ENCODE measurements around the gene LACC1.

Gene LACC1

DNA sequence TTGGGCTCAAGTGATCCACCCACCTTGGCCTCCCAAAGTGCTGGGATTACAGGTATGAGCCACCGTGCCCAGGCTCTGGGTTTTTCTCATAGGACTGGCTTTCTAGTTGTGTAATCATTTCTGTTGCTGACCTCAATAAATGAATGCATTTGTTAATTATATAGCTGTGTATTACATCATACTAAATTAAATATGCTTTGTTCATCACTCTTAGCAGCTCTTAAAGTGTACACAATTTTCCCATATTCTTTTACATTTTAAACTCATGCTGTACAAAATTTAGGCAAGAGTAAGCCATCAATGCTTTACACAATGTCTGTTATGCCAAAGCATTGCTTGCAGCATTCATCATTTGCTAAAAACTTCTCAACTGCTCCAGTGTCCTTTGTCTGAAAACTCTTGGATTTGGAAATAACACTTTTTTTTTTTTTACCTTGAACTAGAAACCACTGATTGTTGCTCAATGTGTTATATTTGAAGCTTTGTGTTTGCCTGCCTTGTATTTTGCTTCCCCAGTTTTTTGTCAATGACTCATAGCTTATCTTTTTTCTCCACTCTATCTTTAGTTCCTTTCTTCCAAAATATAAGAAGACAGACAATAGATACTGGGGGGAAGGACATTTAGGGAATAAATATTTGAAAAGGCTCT, 31.6 kb upstream of the LACC1 start:
- no peak for DNase-seq
- H3K36me3 ChIP-seq: no peaks in the 10 kb centered on the region

DNA sequence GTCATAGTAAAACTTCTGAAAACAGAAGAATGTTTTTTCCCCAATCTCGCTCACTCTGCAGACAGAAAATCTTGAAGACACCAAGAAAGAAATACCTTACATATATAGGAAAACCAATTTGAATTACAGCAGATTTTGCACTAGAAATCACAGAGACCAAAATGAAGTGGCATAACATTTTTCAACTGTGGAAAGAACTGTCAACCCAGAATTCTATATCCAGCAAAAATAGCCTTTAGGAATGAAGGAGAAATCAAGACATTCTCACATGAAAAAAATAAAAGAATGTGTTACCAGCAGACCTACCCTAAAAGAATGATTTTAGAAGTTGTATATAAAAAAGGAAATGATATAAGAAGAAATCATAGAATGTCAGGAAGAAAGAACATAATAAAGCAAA, 28.8 kb upstream of the LACC1 start:
- no peak for DNase-seq

More for the DNA sequence above, 31.6 kb upstream of the LACC1 start:
- Histone ChIP-seq H3K4me3 (ENCODE audit: low read depth, low read length) (no peak overlapping the region), H3K9me3 (ENCODE audit: severe bottlenecking) (no peaks in the 10 kb centered on the region), H3K27ac (no peak overlapping the region), H3K27me3 (ENCODE audit: insufficient read depth, low read depth, severe bottlenecking) (no peaks in the 10 kb centered on the region)
- TF ChIP-seq, protein P1, sequence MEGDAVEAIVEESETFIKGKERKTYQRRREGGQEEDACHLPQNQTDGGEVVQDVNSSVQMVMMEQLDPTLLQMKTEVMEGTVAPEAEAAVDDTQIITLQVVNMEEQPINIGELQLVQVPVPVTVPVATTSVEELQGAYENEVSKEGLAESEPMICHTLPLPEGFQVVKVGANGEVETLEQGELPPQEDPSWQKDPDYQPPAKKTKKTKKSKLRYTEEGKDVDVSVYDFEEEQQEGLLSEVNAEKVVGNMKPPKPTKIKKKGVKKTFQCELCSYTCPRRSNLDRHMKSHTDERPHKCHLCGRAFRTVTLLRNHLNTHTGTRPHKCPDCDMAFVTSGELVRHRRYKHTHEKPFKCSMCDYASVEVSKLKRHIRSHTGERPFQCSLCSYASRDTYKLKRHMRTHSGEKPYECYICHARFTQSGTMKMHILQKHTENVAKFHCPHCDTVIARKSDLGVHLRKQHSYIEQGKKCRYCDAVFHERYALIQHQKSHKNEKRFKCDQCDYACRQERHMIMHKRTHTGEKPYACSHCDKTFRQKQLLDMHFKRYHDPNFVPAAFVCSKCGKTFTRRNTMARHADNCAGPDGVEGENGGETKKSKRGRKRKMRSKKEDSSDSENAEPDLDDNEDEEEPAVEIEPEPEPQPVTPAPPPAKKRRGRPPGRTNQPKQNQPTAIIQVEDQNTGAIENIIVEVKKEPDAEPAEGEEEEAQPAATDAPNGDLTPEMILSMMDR (IDR thresholded peaks at IDR 0.05; ENCODE audit: low read depth, low read length): no peak

DNA sequence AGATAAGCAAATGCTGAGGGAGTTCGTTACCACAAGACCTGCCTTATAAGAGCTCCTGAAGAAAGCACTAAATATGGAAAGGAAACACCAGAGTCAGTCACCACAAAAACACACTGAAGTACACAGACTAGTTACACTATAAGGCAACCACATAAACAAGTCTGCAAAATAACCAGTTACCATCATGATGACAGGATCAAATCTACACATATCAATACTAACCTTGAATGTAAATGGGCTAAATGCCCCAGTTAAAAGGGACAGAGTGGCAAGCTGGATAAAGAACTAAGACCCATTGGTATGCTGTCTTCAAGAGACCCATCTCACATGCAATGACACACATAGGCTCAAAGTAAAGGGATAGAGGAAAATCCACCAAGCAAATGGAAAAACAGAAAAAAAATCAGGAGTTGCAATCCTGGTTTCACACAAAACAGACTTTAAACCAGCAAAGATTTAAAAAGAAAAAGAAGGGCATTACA, 26.7 kb upstream of the LACC1 start:
- TF ChIP-seq, protein P1 (IDR thresholded peaks at IDR 0.05; ENCODE audit: low read depth, low read length): no peak
- DNase-seq: no peak
- no peaks in the 10 kb centered on the region for H3K27me3 ChIP-seq (ENCODE audit: insufficient read depth, low read depth, severe bottlenecking)
- no peaks in the 10 kb centered on the region for H3K36me3 ChIP-seq
- no peak overlapping the region for H3K27ac ChIP-seq
- H3K9me3 ChIP-seq (ENCODE audit: severe bottlenecking): no peaks in the 10 kb centered on the region
- H3K4me3 ChIP-seq (ENCODE audit: low read depth, low read length): no peak overlapping the region

More for the DNA sequence above, 28.8 kb upstream of the LACC1 start:
- H3K27me3 ChIP-seq (ENCODE audit: insufficient read depth, low read depth, severe bottlenecking): no peaks in the 10 kb centered on the region
- no peak overlapping the region for H3K27ac ChIP-seq
- no peaks in the 10 kb centered on the region for H3K9me3 ChIP-seq (ENCODE audit: severe bottlenecking)
- H3K4me3 ChIP-seq (ENCODE audit: low read depth, low read length): no peak overlapping the region
- TF ChIP-seq, protein P1 (IDR thresholded peaks at IDR 0.05; ENCODE audit: low read depth, low read length): no peak
- no peaks in the 10 kb centered on the region for H3K36me3 ChIP-seq

DNA sequence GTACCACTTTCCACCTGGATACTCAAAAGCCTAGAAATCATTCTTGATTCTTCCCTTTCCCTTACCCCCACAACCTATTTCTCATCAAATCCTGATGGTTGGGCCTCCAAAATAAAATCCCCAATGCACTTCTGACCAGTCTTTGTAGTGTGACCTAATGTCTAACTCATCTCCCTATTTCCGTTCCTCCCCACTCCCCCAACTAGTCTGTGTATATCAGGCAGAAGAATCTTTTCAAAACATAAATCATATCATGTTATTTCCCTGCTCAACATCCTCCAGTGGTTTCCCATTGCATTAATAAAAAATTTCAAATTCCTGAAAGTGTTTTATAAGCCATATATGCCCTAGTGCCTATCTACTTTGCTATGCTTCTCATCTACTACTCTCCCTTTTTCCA, 17.8 kb upstream of the LACC1 start:
- Histone ChIP-seq H3K36me3 (no peaks in the 10 kb centered on the region), H3K27ac (no peak overlapping the region), H3K4me3 (ENCODE audit: low read depth, low read length) (no peak overlapping the region), H3K9me3 (ENCODE audit: severe bottlenecking) (no peaks in the 10 kb centered on the region), H3K27me3 (ENCODE audit: insufficient read depth, low read depth, severe bottlenecking) (no peaks in the 10 kb centered on the region)
- TF ChIP-seq, protein P1 (IDR thresholded peaks at IDR 0.05; ENCODE audit: low read depth, low read length): no peak
- DNase-seq: no peak

DNA sequence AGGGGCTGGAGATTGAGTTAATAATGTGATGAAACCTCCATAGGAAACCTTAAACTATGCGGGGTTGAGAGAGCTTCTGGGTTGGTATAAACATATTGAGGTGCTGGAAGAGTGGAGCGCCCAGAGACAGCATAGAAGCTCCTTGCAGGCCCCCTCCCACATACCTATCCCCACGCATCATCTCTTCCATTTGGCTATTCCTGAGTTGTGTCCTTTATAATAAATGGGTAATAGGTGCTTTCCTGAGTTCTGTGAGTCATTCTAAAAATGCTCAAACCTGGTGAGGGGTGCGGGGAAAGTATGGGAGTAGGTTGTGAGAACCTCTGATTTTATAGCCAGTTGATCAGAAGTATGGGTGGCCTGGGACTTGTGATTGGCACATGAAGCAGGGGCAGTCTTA, 14.8 kb upstream of the LACC1 start:
- Histone ChIP-seq H3K27ac (no peak overlapping the region), H3K9me3 (ENCODE audit: severe bottlenecking) (no peaks in the 10 kb centered on the region), H3K36me3 (no peaks in the 10 kb centered on the region), H3K4me3 (ENCODE audit: low read depth, low read length) (no peak overlapping the region), H3K27me3 (ENCODE audit: insufficient read depth, low read depth, severe bottlenecking) (no peaks in the 10 kb centered on the region)
- DNase-seq: no peak
- TF ChIP-seq, protein P1 (IDR thresholded peaks at IDR 0.05; ENCODE audit: low read depth, low read length): no peak

DNA sequence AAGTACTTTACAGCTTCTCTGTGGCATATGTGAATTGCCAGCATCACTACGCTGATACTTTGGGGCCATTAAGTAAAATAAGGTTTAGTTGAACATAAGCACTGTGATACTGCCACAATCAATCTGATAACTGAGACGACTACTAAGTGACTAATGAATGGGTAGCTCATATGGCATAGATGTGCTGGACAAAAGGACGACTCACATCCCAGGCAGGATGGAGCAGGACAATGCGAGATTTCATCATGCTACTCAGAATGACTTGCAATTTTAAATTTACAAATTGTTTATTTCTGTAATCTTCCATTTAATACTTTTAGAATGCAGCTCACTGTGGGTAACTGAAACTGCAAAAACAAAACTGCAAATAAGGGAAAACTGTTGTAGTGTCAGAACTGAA, 13.8 kb upstream of the LACC1 start:
- no peak for DNase-seq
- TF ChIP-seq, protein P1 (IDR thresholded peaks at IDR 0.05; ENCODE audit: low read depth, low read length): no peak
- Histone ChIP-seq H3K27me3 (ENCODE audit: insufficient read depth, low read depth, severe bottlenecking) (no peaks in the 10 kb centered on the region), H3K36me3 (no peaks in the 10 kb centered on the region), H3K27ac (no peak overlapping the region), H3K9me3 (ENCODE audit: severe bottlenecking) (no peaks in the 10 kb centered on the region), H3K4me3 (ENCODE audit: low read depth, low read length) (no peak overlapping the region)

Data from WERI-Rb-1 (cell line).